SK-N-SH treated with all-trans-retinoic acid at 6 μM for 48 hours (cell line): ENCODE measurements around the gene A2M.

Experiments
- ATAC-seq: fragments of 200-7000 bp; cut with Tn5 transposase; 3 replicates; pipeline ENCODE4 v1.9.1; 2020; ENCODE audit warnings: mild to moderate bottlenecking, moderate library complexity
- ARNTL ChIP-seq: fragments of 450-650 bp; formaldehyde crosslinking; IDR thresholded peaks from 2 replicates; pipeline ENCODE4 v1.5.0; 2020; ENCODE audit warnings: low read depth, mild to moderate bottlenecking, moderate library complexity, borderline replicate concordance
- BACH2 ChIP-seq: fragments of 250-450 bp; sonication (Bioruptor Pico); IDR thresholded peaks from 2 replicates; pipeline ENCODE4 v1.9.0; 2021; ENCODE audit warnings: mild to moderate bottlenecking, borderline replicate concordance
- CREB5 ChIP-seq: fragments of 250-450 bp; sonication (Bioruptor Pico); IDR thresholded peaks from 2 replicates; pipeline ENCODE4 v1.5.1; 2020; ENCODE audit warnings: low read depth, mild to moderate bottlenecking, moderate library complexity
- CSDC2 ChIP-seq: fragments of 250-450 bp; sonication (Bioruptor Pico); IDR thresholded peaks from 2 replicates; pipeline ENCODE4 v1.5.0; 2020; ENCODE audit warnings: mild to moderate bottlenecking, moderate library complexity
- CSRNP3 ChIP-seq: fragments of 250-450 bp; sonication (Bioruptor Pico); IDR thresholded peaks from 2 replicates; pipeline ENCODE4 v1.5.1; 2021; ENCODE audit warnings: mild to moderate bottlenecking, moderate library complexity
- ISL1 ChIP-seq: fragments of 250-450 bp; sonication (Bioruptor Pico); IDR thresholded peaks from 2 replicates; pipeline ENCODE4 v2.1.2; 2022; ENCODE audit warnings: mild to moderate bottlenecking, moderate library complexity
- OSR1 ChIP-seq: fragments of 250-450 bp; sonication (Bioruptor Pico); IDR thresholded peaks from 2 replicates; pipeline ENCODE4 v1.8.0; 2022; ENCODE audit warnings: moderate library complexity, mild to moderate bottlenecking, inconsistent platforms
- PATZ1 ChIP-seq: fragments of 250-450 bp; sonication (Bioruptor Pico); IDR thresholded peaks from 2 replicates; pipeline ENCODE4 v1.8.0; 2020; ENCODE audit warnings: mild to moderate bottlenecking, moderate library complexity, borderline replicate concordance
- POU6F1 ChIP-seq: fragments of 250-450 bp; sonication (Bioruptor Pico); IDR thresholded peaks from 2 replicates; pipeline ENCODE4 v1.8.0; 2021; ENCODE audit warnings: low read depth, mild to moderate bottlenecking, moderate library complexity, borderline replicate concordance
- PPARA ChIP-seq: fragments of 250-450 bp; sonication (Bioruptor Pico); IDR thresholded peaks from 2 replicates; pipeline ENCODE4 v1.5.0; 2020; ENCODE audit warnings: mild to moderate bottlenecking, borderline replicate concordance
- SNAI2 ChIP-seq: fragments of 250-450 bp; sonication (Bioruptor Pico); IDR thresholded peaks from 2 replicates; pipeline ENCODE4 v1.5.0; 2020; ENCODE audit warnings: mild to moderate bottlenecking, moderate library complexity
- TCF4 ChIP-seq: fragments of 250-450 bp; sonication (Bioruptor Pico); IDR thresholded peaks from 2 replicates; pipeline ENCODE4 v1.8.0; 2021; ENCODE audit warnings: mild to moderate bottlenecking, moderate library complexity, borderline replicate concordance
- TOX ChIP-seq: fragments of 250-450 bp; sonication (Bioruptor Pico); IDR thresholded peaks from 2 replicates; pipeline ENCODE4 v1.8.0; 2021; ENCODE audit warnings: mild to moderate bottlenecking, moderate library complexity, borderline replicate concordance
- TSHZ2 ChIP-seq: fragments of 250-450 bp; sonication (Bioruptor Pico); IDR thresholded peaks from 2 replicates; pipeline ENCODE4 v1.5.0; 2020; ENCODE audit warnings: mild to moderate bottlenecking, moderate library complexity
- ZNF565 ChIP-seq: fragments of 450-650 bp; formaldehyde crosslinking; conservative IDR thresholded peaks from 2 replicates; pipeline ENCODE4 v1.5.0; 2020; ENCODE audit warnings: low read depth, mild to moderate bottlenecking, moderate library complexity
- ZNF70 ChIP-seq: fragments of 450-650 bp; formaldehyde crosslinking; IDR thresholded peaks from 2 replicates; pipeline ENCODE4 v1.5.0; 2020; ENCODE audit warnings: mild to moderate bottlenecking, moderate library complexity
- ZNF8 ChIP-seq: fragments of 450-650 bp; formaldehyde crosslinking; IDR thresholded peaks from 2 replicates; pipeline ENCODE4 v1.5.0; 2020; ENCODE audit warnings: mild to moderate bottlenecking, moderate library complexity

The A2M gene

GRCh38 chr12:9109737-9110491 lies 5.8 kb downstream of the A2M start:
- no peak for ATAC-seq
- no peak for TF ChIP-seq BACH2 (CRISPR knock-in tag)
- TF ChIP-seq OSR1 (CRISPR knock-in tag) = no peak
- TF ChIP-seq PPARA (CRISPR knock-in tag) = no peak
- TF ChIP-seq CSRNP3 (CRISPR knock-in tag) = no peak

- TF ChIP-seq ZNF565 = no peak
- no peak for TF ChIP-seq TSHZ2 (CRISPR knock-in tag)
- no peak for TF ChIP-seq ARNTL (CRISPR knock-in tag)
- TF ChIP-seq CSRNP3 (CRISPR knock-in tag) = no peak
- TF ChIP-seq SNAI2 (CRISPR knock-in tag) = no peak
- TF ChIP-seq TCF4 = no peak
- TF ChIP-seq TOX (CRISPR knock-in tag) = no peak
- TF ChIP-seq POU6F1 (CRISPR knock-in tag) = no peak
- TF ChIP-seq ZNF70 (CRISPR knock-in tag) = no peak
- TF ChIP-seq PATZ1 = no peak
- TF ChIP-seq ISL1 (CRISPR knock-in tag) = no peak
- no peak for TF ChIP-seq CREB5 (CRISPR knock-in tag)
- ATAC-seq = no peak
Observed at GRCh38 chr12:9109213-9109522, 6.6 kb downstream of the A2M start.

- ATAC-seq = no peak
- TF ChIP-seq POU6F1 (CRISPR knock-in tag) (no peak), PPARA (CRISPR knock-in tag) (no peak), PATZ1 (no peak), BACH2 (CRISPR knock-in tag) (no peak), ZNF8 (CRISPR knock-in tag) (no peak), ZNF565 (no peak), ARNTL (CRISPR knock-in tag) (no peak), CSDC2 (CRISPR knock-in tag) (no peak), TSHZ2 (CRISPR knock-in tag) (no peak)
Observed at GRCh38 chr12:9108504-9109212, 7.1 kb downstream of the A2M start.
